HEK293 (cell line): ENCODE data around the gene CBX5.

Experiments used
- CTCF ChIA-PET: fragments of 350-600 bp; formaldehyde crosslinking; extraction: SDS; loops from one replicate; lab custom pipeline; 2021; ENCODE audit warnings: antibody characterized with exemption; lab: Yijun Ruan, JAX
- POLR2A ChIA-PET: fragments of 300-600 bp; formaldehyde crosslinking; extraction: SDS; loops from one replicate; lab custom pipeline; 2020; ENCODE audit warnings: antibody characterized with exemption, inconsistent platforms; lab: Yijun Ruan, JAX
- H3K27ac ChIP-seq: fragments of 200-500 bp; sonication (Bioruptor generic); 2 replicates; pipeline ENCODE4 v1.5.1; 2014; ENCODE audit warnings: low read depth, low read length, control low read depth, inconsistent platforms; ENCODE audit errors: extremely low read depth
- H3K36me3 ChIP-seq, 2 experiments: fragments of 200-500 bp in 1 of 2; sonication (Bioruptor generic) in 1 of 2; 1 replicate in 1 of 2; 2 replicates in 1 of 2; pipeline ENCODE4 v1.5.1; 2014 to 2017; ENCODE audit warnings: inconsistent platforms in 2 of 2, low read length in 2 of 2; ENCODE audit not compliant: control insufficient read depth in 2 of 2, insufficient read depth in 1 of 2
- H3K4me1 ChIP-seq: fragments of 200-500 bp; sonication (Bioruptor generic); 2 replicates; pipeline ENCODE4 v1.5.1; 2014; ENCODE audit warnings: mild to moderate bottlenecking, low read length, inconsistent platforms; ENCODE audit not compliant: control insufficient read depth, insufficient read depth
- H3K4me3 ChIP-seq: 2 replicates; pipeline ENCODE4 v1.5.1; 2011; ENCODE audit warnings: low read depth, mild to moderate bottlenecking, control low read depth, low read length, moderate library complexity
- H3K9me3 ChIP-seq: fragments of 200-500 bp; sonication (Bioruptor generic); 2 replicates; pipeline ENCODE4 v1.5.1; 2014; ENCODE audit warnings: low read depth, low read length, inconsistent platforms; ENCODE audit not compliant: control insufficient read depth, insufficient read depth
- BCL11A ChIP-seq: fragments of 450-650 bp; formaldehyde crosslinking; IDR thresholded peaks from 2 replicates; pipeline ENCODE4 v1.5.1; 2016; ENCODE audit warnings: low read depth, missing biosample characterization, missing genetic modification characterization
- GLIS1 ChIP-seq: fragments of 450-650 bp; formaldehyde crosslinking; IDR thresholded peaks from 2 replicates; pipeline ENCODE4 v1.5.1; 2016; ENCODE audit warnings: missing biosample characterization, missing genetic modification characterization
- HOXA7 ChIP-seq: sonication (generic); formaldehyde crosslinking; IDR thresholded peaks from 2 replicates; pipeline ENCODE4 v1.8.1; 2022; ENCODE audit warnings: missing genetic modification reagents, borderline replicate concordance
- IKZF3 ChIP-seq: fragments of 450-650 bp; IDR thresholded peaks from 2 replicates; pipeline ENCODE4 v1.5.0; 2018; ENCODE audit warnings: missing biosample characterization, mild to moderate bottlenecking, missing genetic modification characterization, moderate library complexity
- KLF8 ChIP-seq: fragments of 450-650 bp; formaldehyde crosslinking; IDR thresholded peaks from 2 replicates; pipeline ENCODE4 v1.5.1; 2016; ENCODE audit warnings: missing biosample characterization, missing genetic modification characterization
- MEIS1 ChIP-seq: sonication (generic); formaldehyde crosslinking; IDR thresholded peaks from 2 replicates; pipeline ENCODE4 v1.8.1; 2022; ENCODE audit warnings: missing genetic modification reagents, mild to moderate bottlenecking, borderline replicate concordance
- OSR2 ChIP-seq: fragments of 450-650 bp; formaldehyde crosslinking; IDR thresholded peaks from 2 replicates; pipeline ENCODE4 v1.5.1; 2016; ENCODE audit warnings: missing biosample characterization, missing genetic modification characterization
- PRDM6 ChIP-seq: fragments of 450-650 bp; formaldehyde crosslinking; IDR thresholded peaks from 2 replicates; pipeline ENCODE4 v1.5.1; 2017; ENCODE audit warnings: missing biosample characterization, missing genetic modification characterization
- SP7 ChIP-seq: fragments of 450-650 bp; formaldehyde crosslinking; IDR thresholded peaks from 2 replicates; pipeline ENCODE4 v1.5.1; 2016; ENCODE audit warnings: missing biosample characterization, missing genetic modification characterization
- ZBTB7A ChIP-seq: fragments of 450-650 bp; formaldehyde crosslinking; IDR thresholded peaks from 2 replicates; pipeline ENCODE4 v1.5.1; 2016; ENCODE audit warnings: low read depth, missing biosample characterization, missing genetic modification characterization
- ZNF133 ChIP-seq: fragments of 450-650 bp; formaldehyde crosslinking; IDR thresholded peaks from 2 replicates; pipeline ENCODE4 v1.5.1; 2016; ENCODE audit warnings: missing biosample characterization, missing genetic modification characterization
- ZNF169 ChIP-seq: fragments of 450-650 bp; formaldehyde crosslinking; IDR thresholded peaks from 2 replicates; pipeline ENCODE4 v1.5.1; 2016; ENCODE audit warnings: missing biosample characterization, missing genetic modification characterization
- ZNF266 ChIP-seq: fragments of 450-650 bp; formaldehyde crosslinking; IDR thresholded peaks from 2 replicates; pipeline ENCODE4 v1.5.1; 2016; ENCODE audit warnings: missing biosample characterization, missing genetic modification characterization, low read depth
- ZNF366 ChIP-seq: fragments of 450-650 bp; formaldehyde crosslinking; conservative IDR thresholded peaks from 2 replicates; pipeline ENCODE4 v1.5.1; 2016; ENCODE audit warnings: missing biosample characterization, missing genetic modification characterization
- ZNF394 ChIP-seq: fragments of 450-650 bp; formaldehyde crosslinking; IDR thresholded peaks from 2 replicates; pipeline ENCODE4 v1.5.1; 2016; ENCODE audit warnings: missing biosample characterization, missing genetic modification characterization, mild to moderate bottlenecking, moderate library complexity, borderline replicate concordance
- ZNF416 ChIP-seq: fragments of 450-650 bp; formaldehyde crosslinking; IDR thresholded peaks from 2 replicates; pipeline ENCODE4 v1.5.1; 2016; ENCODE audit warnings: missing biosample characterization, missing genetic modification characterization
- ZNF473 ChIP-seq: fragments of 450-650 bp; formaldehyde crosslinking; IDR thresholded peaks from 2 replicates; pipeline ENCODE4 v1.5.1; 2017; ENCODE audit warnings: missing biosample characterization, missing genetic modification characterization
- ZNF48 ChIP-seq: fragments of 450-650 bp; formaldehyde crosslinking; IDR thresholded peaks from 2 replicates; pipeline ENCODE4 v1.5.1; 2016; ENCODE audit warnings: missing biosample characterization, missing genetic modification characterization
- ZNF488 ChIP-seq: fragments of 450-650 bp; formaldehyde crosslinking; IDR thresholded peaks from 2 replicates; pipeline ENCODE4 v1.5.1; 2016; ENCODE audit warnings: missing biosample characterization, missing genetic modification characterization
- ZNF510 ChIP-seq: fragments of 450-650 bp; formaldehyde crosslinking; IDR thresholded peaks from 2 replicates; pipeline ENCODE4 v1.5.1; 2018; ENCODE audit warnings: mild to moderate bottlenecking, missing genetic modification characterization, missing biosample characterization; ENCODE audit not compliant: insufficient replicate concordance
- ZNF580 ChIP-seq: fragments of 450-650 bp; formaldehyde crosslinking; IDR thresholded peaks from 2 replicates; pipeline ENCODE4 v1.5.1; 2016; ENCODE audit warnings: missing biosample characterization, missing genetic modification characterization
- ZNF624 ChIP-seq: fragments of 450-650 bp; formaldehyde crosslinking; IDR thresholded peaks from 2 replicates; pipeline ENCODE4 v1.5.1; 2017; ENCODE audit warnings: missing biosample characterization, missing genetic modification characterization

CBX5 gene

GRCh38 chr12:54182981-54183380 lies 96.9 kb downstream of the CBX5 start (continued):
- TF ChIP-seq PRDM6 (tag by site-specific recombination) (no peak), HOXA7 (CRISPR knock-in tag) (no peak), ZNF624 (tag by site-specific recombination) (no peak), BCL11A (tag by site-specific recombination) (no peak), ZNF133 (tag by site-specific recombination) (no peak), ZNF416 (tag by site-specific recombination) (no peak), ZNF266 (tag by site-specific recombination) (no peak), IKZF3 (tag by site-specific recombination) (no peak)

GRCh38 chr12:54182086-54182485 lies 97.8 kb downstream of the CBX5 start:
- H3K4me3 ChIP-seq: no peak overlapping the region
- no peaks in the 10 kb centered on the region for H3K4me1 ChIP-seq
- no peak overlapping the region for H3K27ac ChIP-seq
- POLR2A ChIA-PET: interaction anchor here (1.2 kb wide), 1 partner anchor 15 kb away, joined by 3 read pairs; no protein-coding TSS in a partner anchor
- no peak for TF ChIP-seq MEIS1 (CRISPR knock-in tag)
- no peak for TF ChIP-seq ZNF48 (tag by site-specific recombination)
- no peak for TF ChIP-seq SP7 (tag by site-specific recombination)
- no peak for TF ChIP-seq ZNF488 (tag by site-specific recombination)
- no peak for TF ChIP-seq ZNF580 (tag by site-specific recombination)
- no peak for TF ChIP-seq GLIS1
- no peak for TF ChIP-seq OSR2 (tag by site-specific recombination)
- TF ChIP-seq ZNF510 (tag by site-specific recombination): no peak
- no peak for TF ChIP-seq ZBTB7A
- TF ChIP-seq ZNF394 (tag by site-specific recombination): no peak
- no peak for TF ChIP-seq ZNF473 (tag by site-specific recombination)
- no peak for TF ChIP-seq KLF8 (tag by site-specific recombination)
- no peak for TF ChIP-seq ZNF366 (tag by site-specific recombination)
- no peak for TF ChIP-seq ZNF169 (tag by site-specific recombination)
- CTCF ChIA-PET: interaction anchor here (1.1 kb wide), 1 partner anchor 153 kb away, joined by 3 read pairs; no protein-coding TSS in a partner anchor
- H3K9me3 ChIP-seq: no peaks in the 10 kb centered on the region
- peaks cover 0 to 26% of the 10 kb centered on the region in 2 experiments; a peak in 2 of 3 replicates for H3K36me3 ChIP-seq
